Gastrocnemius medialis (tissue), 4 donors: Measurements from ENCODE around the gene TMEM238. TPM values are rescaled to one million over a fixed set of nuclear protein-coding genes. Genes with fewer than 3 reads are reported as not detected.
A peak's percentile ranks its signal among the peaks of the same experiment; 100 is the strongest.

ENCODE experiments used
- ATAC-seq, 2 donors: fragments of 150-250 bp; one replicate each; pipeline ENCODE4 v1.9.1; 2016
- DNase-seq, 2 donors: peaks; one replicate each; pipeline ENCODE4 v3.0.0-alpha.2; 2019
- H3K27ac ChIP-seq, 4 donors: fragments of 200-600 bp; sonication (generic); 1 replicate in 1 of 4; 2 replicates in 3 of 4; pipeline ENCODE4 v1.5.1; 2016 to 2018; ENCODE audit warnings: mild to moderate bottlenecking in 2 of 4, moderate library complexity in 1 of 4
- H3K27me3 ChIP-seq, 3 donors: fragments of 200-600 bp; sonication (generic) in 2 of 3; 1 replicate in 1 of 3; 2 replicates in 2 of 3; pipeline versions ENCODE4 v1.5.1 to v1.6.0; 2016 to 2019; ENCODE audit warnings: mild to moderate bottlenecking in 1 of 3, moderate library complexity in 1 of 3
- H3K36me3 ChIP-seq, 2 donors: fragments of 200-600 bp; sonication (generic) in 1 of 2; one replicate each; pipeline ENCODE4 v1.5.1; 2017 to 2018
- H3K4me1 ChIP-seq, 2 donors: fragments of 200-600 bp; sonication (generic) in 1 of 2; one replicate each; pipeline ENCODE4 v1.5.1; 2016 to 2017; ENCODE audit warnings: mild to moderate bottlenecking in 2 of 2
- H3K4me3 ChIP-seq, 4 donors: fragments of 200-600 bp; sonication (generic) in 3 of 4; 1 replicate in 1 of 4; 2 replicates in 3 of 4; pipeline ENCODE4 v1.5.1; 2016 to 2019; ENCODE audit warnings: mild to moderate bottlenecking in 2 of 4
- H3K9me3 ChIP-seq, 3 donors: fragments of 200-600 bp; sonication (generic) in 2 of 3; 1 replicate in 1 of 3; 2 replicates in 2 of 3; pipeline ENCODE4 v1.5.1; 2016 to 2019
- CTCF ChIP-seq, 5 experiments: fragments of 450-650 bp in 3 of 5; fragments of 200-600 bp in 2 of 5; sonication (generic) in 2 of 5; IDR thresholded peaks in 4 of 5; conservative IDR thresholded peaks in 1 of 5; 1 replicate in 4 of 5; 2 replicates in 1 of 5; pipeline ENCODE4 v1.5.1; 2016 to 2019; ENCODE audit warnings: antibody characterized with exemption in 5 of 5, mild to moderate bottlenecking in 3 of 5, moderate library complexity in 3 of 5
- POLR2A ChIP-seq, 2 donors: fragments of 450-650 bp; IDR thresholded peaks; one replicate each; pipeline ENCODE4 v1.6.1; 2017; ENCODE audit warnings: antibody characterized with exemption in 2 of 2, mild to moderate bottlenecking in 2 of 2, moderate library complexity in 2 of 2
- in situ Hi-C, 4 donors: fragments of 200-750 bp; cut with MboI; loops; one replicate each; pipeline versions ENCODE4 v1.15.0 to v1.8.0; 2017; ENCODE audit warnings: low sequenced_read_pairs in 4 of 4
- intact Hi-C: fragments of 100-400 bp; cut with DNase I; formaldehyde crosslinking; loops from one replicate; pipeline ENCODE4 v1.15.1; 2023; ENCODE audit warnings: low total_unique reads
- total RNA-seq, 4 donors: library from RNA; depleted of rRNA; stranded (reverse); fragments of >200 nt; gene quantifications; one replicate each; pipeline versions ENCODE4 v1.1.0 to v1.2.3, GENCODE V29; 2016

The TMEM238 gene
- total RNA-seq, 4 donors from 2014 or later: 1.3 to 4.7 (median 2.1) TPM

GRCh38 chr19:55370305-55370988, 13.6 kb downstream of the TMEM238 start, which contains the start of gene IL11:
Gene IL11 (minus strand): TSS chr19:55370463. CDS start chr19:55370310, 153 bp downstream.
- H3K36me3 ChIP-seq: no peaks in the 10 kb centered on the region
- H3K9me3 ChIP-seq: no peaks in the 10 kb centered on the region
- TF ChIP-seq CTCF (IDR thresholded peaks at IDR 0.05 in 4 of 5, conservative IDR thresholded peaks at IDR 0.05 in 1 of 5) (no peak), POLR2A (IDR thresholded peaks at IDR 0.05) (no peak)
- DNase-seq: no peak
- in situ Hi-C loops (loop anchor here in 1 of 4 donors (10.0 kb wide), 1 partner anchor 294 kb away; no protein-coding TSS in a partner anchor), intact Hi-C loops (no loop called here)
- ATAC-seq: no peak
- H3K27me3 ChIP-seq: peaks cover 60 to 75% (median 73%) of the 10 kb centered on the region in 3 donors
- peak within 1 kb of the TSS in 1 of 4 donors; percentile 11 for H3K4me3 ChIP-seq
- no peak within 1 kb of the TSS for H3K27ac ChIP-seq
- H3K4me1 ChIP-seq: no peaks in the 10 kb centered on the region

GRCh38 chr19:55369653-55370304, 14.3 kb downstream of the TMEM238 start:
- peak overlapping the region in 1 of 4 donors; percentile 11 for H3K4me3 ChIP-seq
- DNase-seq: no peak
- peaks cover 56 to 72% (median 68%) of the 10 kb centered on the region in 3 donors for H3K27me3 ChIP-seq
- no peak for ATAC-seq
- TF ChIP-seq CTCF (IDR thresholded peaks at IDR 0.05 in 4 of 5, conservative IDR thresholded peaks at IDR 0.05 in 1 of 5) (no peak), POLR2A (IDR thresholded peaks at IDR 0.05) (no peak)
- no peak overlapping the region for H3K27ac ChIP-seq
- no peaks in the 10 kb centered on the region for H3K9me3 ChIP-seq
- in situ Hi-C loops (loop anchor here in 1 of 4 donors (10.0 kb wide), 1 partner anchor 295 kb away; no protein-coding TSS in a partner anchor), intact Hi-C loops (no loop called here)
- no peaks in the 10 kb centered on the region for H3K4me1 ChIP-seq
- no peaks in the 10 kb centered on the region for H3K36me3 ChIP-seq

GRCh38 chr19:55368701-55369563, 15.2 kb downstream of the TMEM238 start:
- DNase-seq (no peak), ATAC-seq (no peak)
- Histone ChIP-seq H3K27ac (no peak overlapping the region), H3K9me3 (no peaks in the 10 kb centered on the region), H3K36me3 (no peaks in the 10 kb centered on the region), H3K4me3 (no peak overlapping the region), H3K4me1 (no peaks in the 10 kb centered on the region), H3K27me3 (peaks cover 48 to 65% (median 59%) of the 10 kb centered on the region in 3 donors)
- intact Hi-C loops (no loop called here), in situ Hi-C loops (no loop called here)
- TF ChIP-seq CTCF (IDR thresholded peaks at IDR 0.05 in 4 of 5, conservative IDR thresholded peaks at IDR 0.05 in 1 of 5) (no peak), POLR2A (IDR thresholded peaks at IDR 0.05) (no peak)

GRCh38 chr19:55368106-55368505, 16.0 kb downstream of the TMEM238 start:
- DNase-seq (no peak), ATAC-seq (no peak)
- Histone ChIP-seq H3K4me1 (no peaks in the 10 kb centered on the region), H3K27ac (no peak overlapping the region), H3K36me3 (no peaks in the 10 kb centered on the region), H3K9me3 (no peaks in the 10 kb centered on the region), H3K4me3 (no peak overlapping the region), H3K27me3 (peaks cover 41 to 56% (median 51%) of the 10 kb centered on the region in 3 donors)
- in situ Hi-C loops (no loop called here), intact Hi-C loops (no loop called here)
- TF ChIP-seq POLR2A (IDR thresholded peaks at IDR 0.05): no peak
- TF ChIP-seq CTCF (IDR thresholded peaks at IDR 0.05 in 4 of 5, conservative IDR thresholded peaks at IDR 0.05 in 1 of 5): no peak
